Stimulated activated CD4-positive, alpha-beta T cell treated with anti-CD3 and anti-CD28 coated beads, TNF-alpha, amount 100 ng/mL, for 24 hours (primary cell): ENCODE data around the gene PDK2.

Experiments used
- DNase-seq, 3 experiments: peaks; one replicate each; pipeline ENCODE4 v3.0.0-alpha.2; 2020; ENCODE audit warnings: low read depth in 3 of 3

The PDK2 gene

GRCh38 chr17:50094753-50095619 lies at the start of gene PDK2:
PDK2 (plus strand) TSS chr17:50095351; CDS start chr17:50095436, 85 bp downstream.
- DNase-seq = peak; percentile 89 to 94 (median 90)

DNA sequence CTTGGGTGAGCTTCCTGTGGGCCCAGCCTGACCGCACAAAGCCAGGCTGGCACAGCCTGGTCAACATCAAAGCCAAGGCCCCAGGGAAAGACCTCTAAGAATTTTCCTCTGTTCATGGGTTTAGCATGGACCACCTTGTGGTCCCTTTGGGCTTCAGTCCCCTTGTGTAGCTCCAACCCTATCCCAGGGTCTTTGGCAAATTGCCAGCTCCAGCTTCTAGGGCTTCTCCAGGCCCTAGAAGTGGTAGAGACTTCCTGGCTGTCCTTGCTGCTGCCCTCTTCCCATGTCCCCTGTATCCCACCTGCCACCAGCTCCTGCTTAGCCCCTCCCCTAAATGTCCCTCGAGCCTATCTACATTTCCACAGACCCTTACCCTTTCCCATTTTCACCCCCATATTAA lies 49.0 kb upstream of the PDK2 start:
- no peak for DNase-seq

DNA sequence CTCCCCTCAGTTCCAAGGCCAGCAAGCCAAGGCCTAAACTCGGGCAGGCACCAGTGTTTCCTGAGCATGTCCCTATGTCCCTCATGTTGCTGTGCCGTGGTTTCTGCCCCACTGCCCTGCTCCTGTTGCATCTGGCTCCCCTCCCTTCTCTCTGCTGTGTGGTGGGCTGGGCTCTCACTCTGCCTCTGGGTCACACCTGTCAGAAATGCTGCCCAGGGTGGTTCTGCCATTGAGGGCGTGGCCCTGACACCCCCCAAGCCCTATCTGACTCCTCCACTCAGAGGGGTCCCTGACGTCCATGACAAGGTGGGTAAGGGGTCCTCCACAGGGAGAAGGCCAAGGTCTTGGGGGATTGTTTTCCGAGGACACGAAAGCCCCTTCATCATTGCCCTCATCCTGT lies 48.5 kb upstream of the PDK2 start:
- no peak for DNase-seq

GRCh38 chr17:50047083-50047482 lies 48.1 kb upstream of the PDK2 start:
- no peak for DNase-seq

- peak in 1 of 3 experiments; percentile 25 for DNase-seq
These were observed 47.5 kb upstream of the PDK2 start for GRCh38 chr17:50047488-50048126.

GRCh38 chr17:50048146-50048720 lies 46.9 kb upstream of the PDK2 start:
- DNase-seq = no peak

DNA sequence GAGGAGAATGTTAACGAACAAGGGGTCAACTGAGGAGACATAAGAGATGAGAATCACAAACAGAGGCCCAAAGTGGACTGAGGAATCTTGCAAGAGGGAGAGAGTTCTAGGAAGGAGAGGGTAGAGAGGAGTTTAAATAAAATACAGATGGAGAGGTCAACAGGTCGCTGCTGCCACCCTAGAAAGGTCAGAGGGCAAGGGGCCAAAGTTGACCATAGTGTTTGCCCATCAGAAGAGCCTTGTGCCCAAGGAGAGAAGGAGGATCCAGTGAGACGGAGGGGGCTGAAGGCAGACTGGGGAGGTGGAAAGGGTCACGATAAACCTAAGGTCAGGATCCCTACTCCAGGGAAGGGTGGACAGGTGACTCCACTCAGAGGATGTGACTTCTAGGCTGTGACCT lies 46.2 kb upstream of the PDK2 start:
- no peak for DNase-seq

DNA sequence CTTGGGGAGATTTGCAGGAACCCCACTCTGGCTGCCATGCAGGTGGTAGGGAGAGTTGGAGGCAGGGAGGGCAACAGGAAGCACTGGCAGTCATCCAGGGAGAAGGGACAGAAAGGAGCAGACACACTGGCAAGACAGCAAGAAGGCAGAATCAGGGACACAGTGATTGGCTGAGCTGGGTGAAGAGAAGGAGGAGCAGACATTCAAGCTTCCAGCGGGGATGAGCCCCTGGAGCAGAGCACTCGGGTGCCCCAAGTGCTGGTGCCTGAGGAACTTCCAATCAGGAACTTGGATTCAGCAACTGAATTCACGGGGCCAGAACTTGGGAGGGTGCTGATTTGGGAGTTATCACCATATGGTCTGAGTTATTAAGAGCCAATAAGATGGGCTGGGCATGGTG lies 45.5 kb upstream of the PDK2 start:
- no peak for DNase-seq

DNA sequence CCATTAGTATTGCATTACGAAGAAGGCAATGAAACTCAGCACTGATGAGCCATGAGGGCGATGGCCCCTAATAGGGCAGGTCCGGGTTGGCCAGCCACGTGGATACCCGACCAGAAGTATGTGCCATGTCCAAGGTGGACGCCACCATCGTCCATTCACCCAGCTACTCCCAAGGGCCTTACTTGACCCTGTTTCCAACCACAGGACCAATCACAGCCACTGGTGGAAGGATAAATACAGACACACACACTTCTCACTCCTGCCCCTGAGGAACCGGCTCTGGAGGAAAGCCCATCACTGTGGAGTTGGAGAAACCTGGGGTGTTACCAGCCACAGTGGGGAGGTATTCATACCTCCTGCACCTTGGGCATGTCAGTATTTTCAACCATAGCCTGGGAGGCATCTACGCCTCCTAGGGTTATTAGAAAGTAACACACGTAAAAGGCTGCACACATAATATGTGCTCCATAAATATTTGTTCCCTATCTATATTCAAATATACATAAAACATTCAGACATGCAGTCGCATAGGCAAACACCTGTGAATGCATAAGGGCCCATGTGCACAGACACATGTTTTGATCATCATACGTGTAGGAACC lies 44.6 kb upstream of the PDK2 start:
- DNase-seq = no peak

DNA sequence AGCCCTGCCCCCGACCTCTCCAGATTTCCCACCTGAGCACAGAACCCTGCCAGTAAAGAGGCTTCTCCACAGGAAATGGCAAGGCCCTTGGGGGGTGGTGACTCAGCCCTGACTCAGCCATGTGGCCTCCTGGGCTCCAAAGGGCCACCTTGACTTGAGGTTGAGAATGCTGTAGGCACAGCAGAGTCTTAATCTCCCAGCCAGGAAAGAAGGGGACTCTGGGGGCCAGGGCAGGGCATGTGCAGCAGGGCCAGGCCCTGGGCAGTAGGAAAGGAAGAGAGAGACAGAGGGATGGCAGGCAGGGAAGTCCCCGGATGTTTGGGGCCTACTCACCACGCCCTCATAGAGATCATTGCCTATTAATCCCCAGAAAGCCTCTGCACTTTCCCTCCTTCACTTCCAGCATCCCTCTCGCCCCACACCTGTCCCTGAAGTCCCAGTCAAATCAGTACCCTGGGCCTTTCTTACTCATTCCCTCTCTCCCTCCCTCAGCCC lies 44.0 kb upstream of the PDK2 start:
- peak; percentile 46 to 84 (median 47) for DNase-seq

- DNase-seq = no peak
These were observed 43.5 kb upstream of the PDK2 start for GRCh38 chr17:50051606-50052005.

DNA sequence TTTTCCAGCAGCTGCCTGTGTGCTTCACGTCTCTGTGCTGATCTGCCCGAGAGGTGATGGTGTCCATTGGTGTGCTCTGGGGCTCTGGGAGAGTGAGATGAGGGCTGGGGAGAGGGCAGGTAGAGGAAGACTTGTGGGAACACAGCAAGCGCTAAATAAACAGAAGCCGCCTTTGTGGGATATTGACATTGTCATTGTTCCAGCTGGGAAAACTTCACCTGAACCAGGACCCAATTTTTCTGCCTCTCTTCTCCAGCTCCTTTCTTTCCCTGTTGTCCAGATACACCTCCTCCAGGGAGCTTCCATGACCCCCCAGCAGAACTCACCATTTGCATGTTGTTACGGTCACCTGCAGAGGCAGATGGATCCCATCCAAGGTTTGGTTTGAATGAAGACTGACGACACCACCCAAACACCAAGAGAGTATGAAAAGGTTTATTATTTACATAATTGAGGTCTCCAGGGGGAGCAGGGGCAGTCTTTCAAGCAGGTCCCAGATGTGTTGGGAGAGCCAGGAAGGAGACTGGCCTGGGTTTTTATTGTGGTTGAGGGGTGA lies 42.8 kb upstream of the PDK2 start:
- DNase-seq = no peak

GRCh38 chr17:50052822-50053653 lies 42.1 kb upstream of the PDK2 start:
- DNase-seq = no peak

- DNase-seq = no peak
These were observed 41.5 kb upstream of the PDK2 start for GRCh38 chr17:50053654-50053960.

DNA sequence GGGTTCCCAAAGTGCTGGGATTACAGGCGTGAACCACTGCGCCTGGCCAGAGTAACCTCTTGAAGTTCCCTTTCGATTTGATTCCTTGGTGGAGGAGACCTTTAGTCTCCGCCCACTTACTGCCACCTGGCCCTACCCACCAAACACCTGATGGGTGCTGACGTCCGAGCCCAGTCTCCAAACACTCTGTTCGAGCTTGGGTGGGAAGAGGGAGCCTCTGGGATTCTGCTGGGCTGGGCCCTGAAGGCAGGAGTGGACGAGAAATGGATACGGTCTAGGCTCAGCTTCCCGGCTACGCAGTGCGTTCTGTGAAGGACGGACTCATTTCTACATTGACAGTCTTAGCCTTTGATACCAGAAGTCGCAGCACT lies 40.1 kb upstream of the PDK2 start:
- DNase-seq = peak in 1 of 3 experiments; percentile 2

DNA sequence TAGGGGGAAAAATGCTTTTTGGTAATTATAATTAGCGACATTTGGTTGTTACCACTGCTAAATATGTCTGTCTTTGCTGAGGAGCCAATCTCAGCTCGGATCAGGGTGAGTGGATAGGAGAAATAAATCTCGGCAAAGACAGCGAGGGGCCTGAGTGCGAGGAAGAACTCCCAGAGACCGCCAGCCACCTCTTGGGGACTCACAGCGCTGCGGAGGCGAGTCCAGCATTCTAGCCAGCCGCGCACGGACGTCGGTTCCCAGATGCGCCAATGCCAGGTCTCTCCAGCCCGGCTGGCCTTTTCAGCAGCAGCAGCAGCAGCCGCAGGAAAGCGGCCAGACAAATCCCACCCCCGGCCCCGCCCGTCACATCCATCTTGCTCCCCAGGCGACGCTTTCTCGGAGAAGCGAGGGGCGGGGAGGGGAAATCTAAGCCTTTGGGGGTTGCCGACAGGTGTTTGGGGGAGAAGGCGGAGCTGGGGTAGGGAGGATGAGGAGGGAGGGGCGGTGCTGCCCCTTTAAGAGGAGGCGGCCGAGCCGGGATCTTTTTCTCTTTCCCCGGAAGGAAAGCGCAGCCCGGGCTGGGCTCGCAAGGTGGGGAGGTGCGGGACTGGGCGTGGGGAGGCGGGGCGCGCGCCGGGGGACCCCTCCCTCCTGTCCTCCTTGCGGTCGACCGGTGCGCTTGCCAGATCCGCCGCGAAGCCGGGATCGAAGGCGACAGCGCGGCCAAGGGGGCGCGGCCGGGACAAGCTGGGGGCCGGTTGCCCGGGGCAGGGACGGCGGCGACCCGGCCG lies 39.5 kb upstream of the PDK2 start, which contains the start of gene ITGA3:
Gene ITGA3 (plus strand): TSS at position 685 of the 791 bp plus-strand sequence. CDS start 330 bp downstream, outside the sequence.
- DNase-seq = peak; percentile 23 to 73 (median 37)

- DNase-seq = peak; percentile 26 to 72 (median 35)
These were observed 38.8 kb upstream of the PDK2 start for GRCh38 chr17:50056217-50056960.

- DNase-seq = no peak
These were observed 38.2 kb upstream of the PDK2 start for GRCh38 chr17:50056961-50057330.

DNA sequence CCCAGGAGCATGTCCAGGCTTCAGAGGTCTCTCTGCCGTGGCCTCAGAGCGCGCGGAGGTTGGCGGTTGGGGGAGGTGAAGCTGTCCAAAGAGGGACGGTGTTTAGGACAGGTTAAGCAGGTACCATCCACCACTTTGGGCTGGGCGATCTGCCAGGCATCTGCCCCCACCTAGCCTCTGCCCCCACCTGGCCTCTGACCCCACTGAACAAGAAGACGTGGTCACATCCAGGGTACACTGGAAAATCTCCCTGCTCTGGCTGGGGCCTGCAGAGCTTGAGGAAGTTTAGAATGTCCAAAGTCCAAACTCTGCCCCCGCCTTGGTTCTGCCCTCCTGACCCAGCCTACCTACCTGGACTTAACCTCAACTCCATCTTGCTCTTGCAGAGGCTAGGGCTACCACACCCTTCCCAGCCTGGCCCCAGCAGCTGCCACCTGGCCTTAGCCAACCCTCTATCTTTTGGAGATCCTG lies 37.6 kb upstream of the PDK2 start:
- no peak for DNase-seq
